Neural crest cell (in vitro differentiated cells): Measurements from ENCODE around the gene PCDHGB7. TPM values are rescaled to one million over a fixed set of nuclear protein-coding genes. Genes with fewer than 3 reads are reported as not detected.
"Not testable (repeated sequence)": the region's sequence is repeated elsewhere in the genome, so short reads cannot be mapped to it uniquely, and the experiment has no call there.

Experiments
- DNase-seq: peaks from one replicate; pipeline ENCODE4 v3.0.0; 2021; ENCODE audit warnings: low read depth, mixed read lengths, low spot score
- H3K27ac Mint-ChIP-seq: one replicate; pipeline ENCODE4 v1.8.0; 2021; ENCODE audit warnings: mild to moderate bottlenecking, mixed read lengths; ENCODE audit not compliant: unreplicated experiment
- H3K27me3 Mint-ChIP-seq: 2 replicates; pipeline ENCODE4 v1.8.0; 2021; ENCODE audit warnings: low read depth, mild to moderate bottlenecking, mixed read lengths
- H3K36me3 Mint-ChIP-seq: 2 replicates; pipeline ENCODE4 v1.8.0; 2021; ENCODE audit warnings: low read depth, mild to moderate bottlenecking, mixed read lengths
- H3K4me1 Mint-ChIP-seq: 2 replicates; pipeline ENCODE4 v1.8.0; 2021; ENCODE audit warnings: mixed read lengths
- H3K4me3 Mint-ChIP-seq: one replicate; pipeline ENCODE4 v1.8.0; 2021; ENCODE audit warnings: mild to moderate bottlenecking, mixed read lengths
- H3K9me3 Mint-ChIP-seq: 2 replicates; pipeline ENCODE4 v1.8.0; 2021; ENCODE audit warnings: mixed read lengths
- total RNA-seq: library from RNA; stranded (reverse); gene quantifications from 2 replicates; pipeline ENCODE4 v1.2.1, GENCODE V29; 2021
- TF ChIP-seq, protein P1 (sequence below): fragments of 200-600 bp; sonication (generic); conservative IDR thresholded peaks from 2 replicates; pipeline ENCODE4 v1.5.0; 2021; ENCODE audit warnings: antibody characterized with exemption, mild to moderate bottlenecking

PCDHGB7 gene
- total RNA-seq, 1 donor from 2014 or later = 7.0 TPM

DNA sequence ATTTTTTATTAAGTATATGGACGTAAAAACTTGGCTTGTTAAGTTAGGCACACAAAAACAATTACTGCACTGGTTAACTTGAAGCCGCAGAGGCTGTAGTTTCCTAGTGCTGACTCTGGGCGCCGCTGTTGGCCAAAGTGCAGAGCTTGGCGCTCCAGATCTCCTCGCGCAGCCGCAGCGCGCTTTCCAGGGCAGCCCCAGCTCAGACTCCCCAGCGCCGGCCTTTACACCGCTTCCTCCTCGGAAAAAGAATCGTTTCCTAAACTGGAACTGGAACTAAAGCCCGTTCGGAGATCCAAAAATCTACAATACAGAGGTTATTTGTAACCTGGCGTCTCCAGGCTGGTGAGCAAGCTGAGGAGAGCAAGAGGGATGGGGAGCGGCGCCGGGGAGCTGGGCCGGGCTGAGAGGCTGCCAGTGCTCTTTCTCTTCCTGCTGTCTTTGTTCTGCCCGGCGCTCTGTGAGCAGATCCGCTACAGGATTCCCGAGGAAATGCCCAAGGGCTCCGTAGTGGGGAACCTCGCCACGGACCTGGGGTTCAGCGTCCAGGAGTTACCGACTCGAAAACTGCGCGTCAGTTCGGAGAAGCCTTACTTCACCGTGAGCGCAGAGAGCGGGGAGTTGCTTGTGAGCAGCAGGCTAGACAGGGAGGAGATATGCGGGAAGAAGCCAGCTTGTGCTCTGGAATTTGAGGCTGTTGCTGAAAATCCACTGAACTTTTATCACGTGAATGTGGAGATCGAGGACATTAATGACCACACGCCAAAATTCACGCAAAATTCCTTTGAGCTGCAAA, 19.5 kb upstream of the PCDHGB7 start, which contains the start of gene PCDHGB5:
PCDHGB5 (plus strand) TSS at position 192 of the 796 bp plus-strand sequence; CDS start at position 373, 181 bp downstream.
- H3K9me3 Mint-ChIP-seq = peaks cover 22% of the 10 kb centered on the region
- not testable (repeated sequence) for DNase-seq, H3K27ac Mint-ChIP-seq, H3K4me1 Mint-ChIP-seq, H3K4me3 Mint-ChIP-seq, H3K27me3 Mint-ChIP-seq
- peaks cover 33% of the 10 kb centered on the region for H3K36me3 Mint-ChIP-seq

DNA sequence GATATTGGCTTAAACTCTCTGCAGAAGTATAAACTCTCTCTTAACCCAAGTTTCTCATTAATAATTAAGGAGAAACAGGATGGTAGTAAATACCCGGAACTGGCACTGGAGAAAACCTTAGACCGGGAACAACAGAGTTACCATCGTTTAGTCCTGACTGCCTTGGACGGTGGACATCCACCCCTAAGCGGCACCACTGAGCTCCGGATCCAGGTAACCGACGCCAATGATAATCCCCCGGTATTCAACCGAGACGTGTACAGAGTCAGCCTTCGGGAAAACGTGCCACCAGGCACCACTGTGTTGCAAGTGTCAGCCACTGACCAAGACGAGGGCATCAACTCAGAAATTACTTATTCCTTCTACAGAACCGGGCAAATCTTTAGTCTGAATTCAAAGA, 18.9 kb upstream of the PCDHGB7 start:
- Mint-ChIP-seq H3K27ac (no peak overlapping the region), H3K27me3 (no peaks in the 10 kb centered on the region), H3K9me3 (peaks cover 20% of the 10 kb centered on the region), H3K36me3 (peaks cover 31% of the 10 kb centered on the region), H3K4me1 (no peaks in the 10 kb centered on the region), H3K4me3 (no peak overlapping the region)
- TF ChIP-seq, protein P1, sequence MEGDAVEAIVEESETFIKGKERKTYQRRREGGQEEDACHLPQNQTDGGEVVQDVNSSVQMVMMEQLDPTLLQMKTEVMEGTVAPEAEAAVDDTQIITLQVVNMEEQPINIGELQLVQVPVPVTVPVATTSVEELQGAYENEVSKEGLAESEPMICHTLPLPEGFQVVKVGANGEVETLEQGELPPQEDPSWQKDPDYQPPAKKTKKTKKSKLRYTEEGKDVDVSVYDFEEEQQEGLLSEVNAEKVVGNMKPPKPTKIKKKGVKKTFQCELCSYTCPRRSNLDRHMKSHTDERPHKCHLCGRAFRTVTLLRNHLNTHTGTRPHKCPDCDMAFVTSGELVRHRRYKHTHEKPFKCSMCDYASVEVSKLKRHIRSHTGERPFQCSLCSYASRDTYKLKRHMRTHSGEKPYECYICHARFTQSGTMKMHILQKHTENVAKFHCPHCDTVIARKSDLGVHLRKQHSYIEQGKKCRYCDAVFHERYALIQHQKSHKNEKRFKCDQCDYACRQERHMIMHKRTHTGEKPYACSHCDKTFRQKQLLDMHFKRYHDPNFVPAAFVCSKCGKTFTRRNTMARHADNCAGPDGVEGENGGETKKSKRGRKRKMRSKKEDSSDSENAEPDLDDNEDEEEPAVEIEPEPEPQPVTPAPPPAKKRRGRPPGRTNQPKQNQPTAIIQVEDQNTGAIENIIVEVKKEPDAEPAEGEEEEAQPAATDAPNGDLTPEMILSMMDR = no peak
- no peak for DNase-seq

DNA sequence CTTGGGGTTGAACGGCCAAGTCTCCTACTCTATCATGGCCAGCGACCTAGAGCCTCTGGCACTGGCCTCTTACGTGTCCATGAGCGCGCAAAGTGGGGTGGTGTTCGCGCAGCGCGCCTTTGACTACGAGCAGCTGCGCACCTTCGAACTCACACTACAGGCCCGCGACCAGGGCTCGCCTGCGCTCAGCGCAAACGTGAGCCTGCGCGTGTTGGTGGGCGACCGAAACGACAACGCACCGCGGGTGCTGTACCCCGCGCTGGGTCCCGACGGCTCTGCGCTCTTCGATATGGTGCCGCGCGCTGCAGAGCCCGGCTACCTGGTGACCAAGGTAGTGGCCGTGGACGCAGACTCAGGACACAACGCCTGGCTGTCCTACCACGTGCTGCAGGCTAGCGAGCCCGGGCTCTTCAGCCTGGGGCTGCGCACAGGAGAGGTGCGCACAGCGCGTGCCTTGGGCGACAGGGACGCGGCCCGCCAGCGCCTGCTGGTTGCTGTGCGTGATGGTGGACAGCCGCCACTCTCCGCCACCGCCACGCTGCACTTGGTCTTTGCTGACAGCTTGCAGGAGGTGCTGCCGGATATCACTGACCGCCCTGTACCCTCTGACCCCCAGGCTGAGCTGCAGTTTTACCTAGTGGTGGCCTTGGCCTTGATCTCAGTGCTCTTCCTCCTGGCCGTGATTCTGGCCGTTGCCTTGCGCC, 17.8 kb upstream of the PCDHGB7 start:
- peaks cover 28% of the 10 kb centered on the region for H3K36me3 Mint-ChIP-seq

DNA sequence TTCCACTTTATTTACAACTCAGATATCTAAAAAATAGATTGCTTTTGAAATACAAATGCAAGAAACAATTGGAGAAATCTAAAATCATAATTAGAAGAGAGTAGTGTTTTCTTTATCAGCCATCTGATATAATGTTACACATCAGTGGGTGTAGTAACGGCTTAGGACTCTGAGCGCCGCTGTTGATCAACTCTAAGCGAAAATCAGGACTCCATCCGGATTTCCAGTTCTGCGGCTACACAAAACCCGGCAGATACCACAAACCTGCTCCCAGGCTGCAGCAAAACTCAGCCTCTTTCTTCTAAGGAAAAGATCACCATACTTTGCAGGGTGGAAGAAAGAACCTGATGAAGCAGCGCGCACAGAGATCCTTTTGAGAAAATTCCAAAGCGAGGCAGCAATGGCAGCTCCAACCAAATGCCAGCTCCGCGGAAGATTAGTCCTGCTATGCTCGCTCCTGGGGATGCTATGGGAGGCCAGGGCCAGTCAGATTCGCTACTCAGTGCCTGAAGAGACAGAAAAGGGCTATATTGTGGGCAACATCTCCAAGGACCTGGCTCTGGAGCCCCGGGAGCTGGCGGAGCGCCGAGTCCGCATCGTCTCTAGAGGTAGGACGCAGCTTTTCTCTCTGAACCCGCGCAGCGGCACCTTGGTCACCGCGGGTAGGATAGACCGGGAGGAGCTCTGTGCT, 14.8 kb upstream of the PCDHGB7 start, which contains the start of gene PCDHGA9:
PCDHGA9 (plus strand) TSS at position 226 of the 691 bp plus-strand sequence; CDS start at position 401, 175 bp downstream.
- TF ChIP-seq, protein P1 = no peak
- Mint-ChIP-seq H3K36me3 (peaks cover 29% of the 10 kb centered on the region), H3K27me3 (no peaks in the 10 kb centered on the region), H3K9me3 (peaks cover 29% of the 10 kb centered on the region), H3K4me3 (no peak within 1 kb of the TSS), H3K4me1 (peaks cover 5% of the 10 kb centered on the region), H3K27ac (no peak within 1 kb of the TSS)
- DNase-seq = no peak

More for the DNA sequence above, 17.8 kb upstream of the PCDHGB7 start:
- H3K9me3 Mint-ChIP-seq = peaks cover 25% of the 10 kb centered on the region
- peak overlapping the region; percentile 8 for H3K4me3 Mint-ChIP-seq
- no peaks in the 10 kb centered on the region for H3K27me3 Mint-ChIP-seq
- no peak for DNase-seq
- TF ChIP-seq, protein P1 = no peak
- no peaks in the 10 kb centered on the region for H3K4me1 Mint-ChIP-seq
- no peak overlapping the region for H3K27ac Mint-ChIP-seq

DNA sequence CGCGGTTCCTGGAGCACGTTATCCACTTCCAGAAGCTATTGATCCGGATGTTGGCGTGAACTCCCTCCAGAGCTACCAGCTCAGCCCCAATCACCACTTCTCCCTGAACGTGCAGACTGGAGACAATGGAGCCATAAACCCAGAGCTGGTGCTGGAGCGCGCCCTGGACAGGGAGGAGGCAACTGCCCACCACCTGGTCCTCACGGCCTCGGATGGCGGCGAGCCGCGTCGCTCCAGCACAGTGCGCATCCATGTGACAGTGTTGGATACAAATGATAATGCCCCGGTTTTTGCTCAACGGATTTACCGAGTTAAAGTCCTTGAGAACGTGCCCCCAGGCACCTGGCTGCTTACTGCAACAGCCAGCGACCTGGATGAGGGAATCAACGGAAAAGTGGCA, 14.1 kb upstream of the PCDHGB7 start:
- no peak overlapping the region for H3K4me3 Mint-ChIP-seq
- peaks cover 32% of the 10 kb centered on the region for H3K9me3 Mint-ChIP-seq
- H3K27me3 Mint-ChIP-seq = peaks cover 2% of the 10 kb centered on the region
- H3K36me3 Mint-ChIP-seq = peaks cover 36% of the 10 kb centered on the region
- H3K27ac Mint-ChIP-seq = no peak overlapping the region
- DNase-seq = no peak
- H3K4me1 Mint-ChIP-seq = peaks cover 10% of the 10 kb centered on the region
- TF ChIP-seq, protein P1 = no peak
